ENCODE results near the gene ERGIC1.

ERGIC1 gene

GRCh38 chr5:172972552-172972951, 138.5 kb downstream of the ERGIC1 start:
- Histone ChIP-seq H3K36me3 (ENCODE audit: low read length) (no peaks in the 10 kb centered on the region), H3K27me3 (ENCODE audit: low read length) (no peaks in the 10 kb centered on the region), H3K9me3 (ENCODE audit: insufficient read depth, low read length) (no peaks in the 10 kb centered on the region), H3F3A (ENCODE audit: insufficient read depth) (no peaks in the 10 kb centered on the region), H3K79me2 (ENCODE audit: insufficient read depth, low read length) (no peaks in the 10 kb centered on the region), H3K4me2 (ENCODE audit: low read depth, low read length, poor library complexity, severe bottlenecking) (no peak overlapping the region), H3K4me3 (ENCODE audit: insufficient read depth, low read length, poor library complexity, severe bottlenecking) (no peak overlapping the region), H3K9me2 (replicated peaks; ENCODE audit: insufficient read depth, low read length) (no peaks in the 10 kb centered on the region), H4K20me1 (ENCODE audit: low read depth, low read length) (no peaks in the 10 kb centered on the region), H3K9ac (ENCODE audit: low read length) (no peak overlapping the region), H2AFZ (ENCODE audit: low read depth, low read length, severe bottlenecking) (no peak overlapping the region), H3K27ac (ENCODE audit: low read depth, low read length) (no peak overlapping the region)
- TF ChIP-seq CTCF (IDR thresholded peaks at IDR 0.05; ENCODE audit: insufficient read depth, low read length, poor library complexity, severe bottlenecking) (no peak), EZH2phosphoT487 (conservative IDR thresholded peaks at IDR 0.05; ENCODE audit: low read length) (no peak)

- no peak overlapping the region for H3K4me2 ChIP-seq (ENCODE audit: low read depth, low read length, poor library complexity, severe bottlenecking)
- H3K4me3 ChIP-seq (ENCODE audit: insufficient read depth, low read length, poor library complexity, severe bottlenecking): no peak overlapping the region
- no peaks in the 10 kb centered on the region for H3K9me3 ChIP-seq (ENCODE audit: insufficient read depth, low read length)
- no peaks in the 10 kb centered on the region for H3K27me3 ChIP-seq (ENCODE audit: low read length)
- no peaks in the 10 kb centered on the region for H3F3A ChIP-seq (ENCODE audit: insufficient read depth)
- H4K20me1 ChIP-seq (ENCODE audit: low read depth, low read length): no peaks in the 10 kb centered on the region
- H3K27ac ChIP-seq (ENCODE audit: low read depth, low read length): no peak overlapping the region
- no peaks in the 10 kb centered on the region for H3K79me2 ChIP-seq (ENCODE audit: insufficient read depth, low read length)
- no peaks in the 10 kb centered on the region for H3K36me3 ChIP-seq (ENCODE audit: low read length)
- TF ChIP-seq CTCF (IDR thresholded peaks at IDR 0.05; ENCODE audit: insufficient read depth, low read length, poor library complexity, severe bottlenecking) (no peak), EZH2phosphoT487 (conservative IDR thresholded peaks at IDR 0.05; ENCODE audit: low read length) (no peak)
- no peaks in the 10 kb centered on the region for H3K9me2 ChIP-seq (replicated peaks; ENCODE audit: insufficient read depth, low read length)
- no peak overlapping the region for H2AFZ ChIP-seq (ENCODE audit: low read depth, low read length, severe bottlenecking)
- no peak overlapping the region for H3K9ac ChIP-seq (ENCODE audit: low read length)
Measured at GRCh38 chr5:172973127-172973916, 139.3 kb downstream of the ERGIC1 start.

GRCh38 chr5:172973931-172974330, 139.9 kb downstream of the ERGIC1 start:
- Histone ChIP-seq H3K79me2 (ENCODE audit: insufficient read depth, low read length) (no peaks in the 10 kb centered on the region), H3K4me2 (ENCODE audit: low read depth, low read length, poor library complexity, severe bottlenecking) (no peak overlapping the region), H3K27ac (ENCODE audit: low read depth, low read length) (no peak overlapping the region), H3F3A (ENCODE audit: insufficient read depth) (no peaks in the 10 kb centered on the region), H3K9ac (ENCODE audit: low read length) (no peak overlapping the region), H3K4me3 (ENCODE audit: insufficient read depth, low read length, poor library complexity, severe bottlenecking) (no peak overlapping the region), H3K27me3 (ENCODE audit: low read length) (no peaks in the 10 kb centered on the region), H2AFZ (ENCODE audit: low read depth, low read length, severe bottlenecking) (no peak overlapping the region), H3K9me2 (replicated peaks; ENCODE audit: insufficient read depth, low read length) (no peaks in the 10 kb centered on the region), H3K36me3 (ENCODE audit: low read length) (no peaks in the 10 kb centered on the region), H4K20me1 (ENCODE audit: low read depth, low read length) (no peaks in the 10 kb centered on the region), H3K9me3 (ENCODE audit: insufficient read depth, low read length) (no peaks in the 10 kb centered on the region)
- TF ChIP-seq CTCF (IDR thresholded peaks at IDR 0.05; ENCODE audit: insufficient read depth, low read length, poor library complexity, severe bottlenecking) (no peak), EZH2phosphoT487 (conservative IDR thresholded peaks at IDR 0.05; ENCODE audit: low read length) (no peak)
